SK-N-DZ (cell line): ENCODE measurements around the gene UNC79.

Experiments
- DNase-seq: peaks from one replicate; pipeline ENCODE4 v3.0.0-alpha.2; 2015; ENCODE audit warnings: low spot score

The UNC79 gene

GRCh38 chr14:93727039-93727740, 296.5 kb downstream of the UNC79 start:
- peak; percentile 27 for DNase-seq

GRCh38 chr14:93727917-93728650, 297.3 kb downstream of the UNC79 start:
- DNase-seq = no peak

- no peak for DNase-seq
Measured at GRCh38 chr14:93728651-93729016, 297.9 kb downstream of the UNC79 start.

GRCh38 chr14:93729993-93730392, 299.3 kb downstream of the UNC79 start:
- no peak for DNase-seq

- DNase-seq = no peak
Measured at GRCh38 chr14:93731753-93732152, 301.0 kb downstream of the UNC79 start.

GRCh38 chr14:93732524-93732923, 301.8 kb downstream of the UNC79 start:
- DNase-seq = no peak

GRCh38 chr14:93733231-93733630, 302.5 kb downstream of the UNC79 start:
- DNase-seq = no peak

- no peak for DNase-seq
Measured at GRCh38 chr14:93733631-93734030, 302.9 kb downstream of the UNC79 start.

GRCh38 chr14:93734086-93734822, 303.5 kb downstream of the UNC79 start:
- no peak for DNase-seq

GRCh38 chr14:93735206-93735605, 304.5 kb downstream of the UNC79 start:
- no peak for DNase-seq

GRCh38 chr14:93736378-93737014, 305.8 kb downstream of the UNC79 start:
- no peak for DNase-seq

- DNase-seq = no peak
Measured at GRCh38 chr14:93737634-93738033, 306.9 kb downstream of the UNC79 start.

GRCh38 chr14:93741556-93742230, 311.0 kb downstream of the UNC79 start:
- no peak for DNase-seq

- DNase-seq = no peak
Measured at GRCh38 chr14:93742761-93743160, 312.0 kb downstream of the UNC79 start.

- no peak for DNase-seq
Measured at GRCh38 chr14:93743270-93744060, 312.7 kb downstream of the UNC79 start.

- no peak for DNase-seq
Measured at GRCh38 chr14:93744176-93744575, 313.4 kb downstream of the UNC79 start.

- DNase-seq = no peak
Measured at GRCh38 chr14:93744876-93745275, 314.1 kb downstream of the UNC79 start.

GRCh38 chr14:93745603-93746273, 315.0 kb downstream of the UNC79 start:
- peak; percentile 13 for DNase-seq

GRCh38 chr14:93747102-93747501, 316.4 kb downstream of the UNC79 start:
- DNase-seq = no peak

- DNase-seq = no peak
Measured at GRCh38 chr14:93747560-93747959, 316.8 kb downstream of the UNC79 start.
